Loucy (cell line): Measurements from ENCODE around the gene CNKSR1.

Source experiments
- H2AFZ ChIP-seq: fragments of 200-600 bp; sonication (generic); 2 replicates; pipeline ENCODE4 v1.6.0; 2016; ENCODE audit warnings: antibody characterized with exemption, mild to moderate bottlenecking, low read length, moderate library complexity
- H3F3A ChIP-seq: fragments of 200-600 bp; 2 replicates; pipeline ENCODE4 v1.6.0; 2016; ENCODE audit warnings: antibody characterized with exemption, low read depth, mild to moderate bottlenecking
- H3K27me3 ChIP-seq: fragments of 200-600 bp; sonication (generic); 2 replicates; pipeline ENCODE4 v1.6.1; 2014; ENCODE audit warnings: low read length, mild to moderate bottlenecking; ENCODE audit not compliant: insufficient read depth, poor library complexity, severe bottlenecking
- H3K36me3 ChIP-seq: fragments of 200-600 bp; sonication (generic); 2 replicates; pipeline ENCODE4 v1.6.1; 2016; ENCODE audit warnings: low read length; ENCODE audit not compliant: insufficient read depth
- H3K4me1 ChIP-seq: fragments of 200-600 bp; sonication (generic); 2 replicates; pipeline ENCODE4 v1.5.1; 2014; ENCODE audit warnings: low read length, mild to moderate bottlenecking; ENCODE audit not compliant: insufficient read depth, poor library complexity, severe bottlenecking
- H3K4me2 ChIP-seq: fragments of 200-600 bp; sonication (generic); 2 replicates; pipeline ENCODE4 v1.6.0; 2014; ENCODE audit warnings: antibody characterized with exemption, low read length, low read depth, mild to moderate bottlenecking; ENCODE audit not compliant: poor library complexity, severe bottlenecking
- H3K4me3 ChIP-seq: fragments of 200-600 bp; sonication (generic); 2 replicates; pipeline ENCODE4 v1.5.1; 2014; ENCODE audit warnings: low read length, mild to moderate bottlenecking, mixed read lengths; ENCODE audit not compliant: poor library complexity, severe bottlenecking
- H3K79me2 ChIP-seq: fragments of 200-600 bp; sonication (generic); 2 replicates; pipeline ENCODE4 v1.6.1; 2014; ENCODE audit warnings: low read length; ENCODE audit not compliant: insufficient read depth
- H3K9ac ChIP-seq: fragments of 200-600 bp; sonication (generic); 2 replicates; pipeline ENCODE4 v1.6.0; 2014; ENCODE audit warnings: mild to moderate bottlenecking, low read depth, low read length, moderate library complexity; ENCODE audit not compliant: poor library complexity, severe bottlenecking
- H3K9me2 ChIP-seq: fragments of 200-600 bp; sonication (generic); replicated peaks from 2 replicates; pipeline ENCODE4 v1.6.1; 2016; ENCODE audit warnings: low read depth, low read length, mixed read lengths
- H3K9me3 ChIP-seq: fragments of 200-600 bp; sonication (generic); 2 replicates; pipeline ENCODE4 v1.6.1; 2014; ENCODE audit warnings: mild to moderate bottlenecking, antibody characterized with exemption, low read length, low read depth; ENCODE audit not compliant: insufficient read depth
- H4K20me1 ChIP-seq: fragments of 200-600 bp; sonication (generic); 2 replicates; pipeline ENCODE4 v1.6.0; 2014; ENCODE audit warnings: antibody characterized with exemption, low read length, mild to moderate bottlenecking; ENCODE audit not compliant: insufficient read depth, poor library complexity, severe bottlenecking
- EZH2phosphoT487 ChIP-seq: fragments of 200-600 bp; IDR thresholded peaks from 2 replicates; pipeline ENCODE4 v1.6.1; 2018; ENCODE audit warnings: antibody characterized with exemption, mild to moderate bottlenecking, moderate library complexity, borderline replicate concordance
- TF ChIP-seq, protein P1 (sequence below): fragments of 200-600 bp; sonication (generic); conservative IDR thresholded peaks from 2 replicates; pipeline ENCODE4 v1.5.1; 2014; ENCODE audit warnings: mild to moderate bottlenecking, antibody characterized with exemption, low read length

The CNKSR1 gene

DNA sequence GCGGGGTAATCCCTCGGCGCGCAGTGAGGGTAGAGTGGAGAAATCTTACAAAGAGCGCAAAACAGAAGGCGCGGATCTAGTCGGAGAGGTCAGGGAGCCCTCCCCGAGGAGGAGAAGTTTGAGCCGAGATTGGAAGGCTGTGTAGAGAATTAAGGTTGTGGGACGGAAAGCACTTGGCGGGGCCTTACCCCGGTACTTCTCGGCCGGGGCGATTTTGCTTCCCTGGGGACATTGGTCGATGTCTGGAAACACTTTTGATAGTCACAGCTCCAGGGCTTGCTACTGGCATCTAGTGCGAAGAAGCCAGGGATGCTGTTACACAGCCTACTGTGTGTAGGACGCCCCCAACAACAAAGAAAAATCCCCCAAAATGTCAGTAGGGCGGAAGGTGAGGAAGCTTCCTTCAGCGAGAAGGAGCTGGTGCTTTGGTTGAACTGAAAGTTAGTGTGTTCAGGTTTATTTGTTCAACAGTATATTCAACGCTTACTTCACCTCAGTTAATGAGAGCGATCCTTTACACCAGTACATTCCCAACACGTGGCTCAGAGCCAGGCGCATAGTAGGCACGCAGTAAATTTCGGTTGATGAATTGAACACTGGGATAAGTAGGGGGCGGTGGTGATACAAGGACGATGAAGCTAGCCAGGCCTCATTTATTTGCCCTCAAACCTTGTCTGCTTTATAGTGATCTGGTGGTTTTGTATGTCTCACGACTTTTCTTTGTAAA, 57.5 kb downstream of the CNKSR1 start:
- peaks cover 58% of the 10 kb centered on the region for H3K79me2 ChIP-seq
- no peaks in the 10 kb centered on the region for H3K27me3 ChIP-seq
- H3K9me3 ChIP-seq = no peaks in the 10 kb centered on the region
- no peak for TF ChIP-seq EZH2phosphoT487
- TF ChIP-seq, protein P1, sequence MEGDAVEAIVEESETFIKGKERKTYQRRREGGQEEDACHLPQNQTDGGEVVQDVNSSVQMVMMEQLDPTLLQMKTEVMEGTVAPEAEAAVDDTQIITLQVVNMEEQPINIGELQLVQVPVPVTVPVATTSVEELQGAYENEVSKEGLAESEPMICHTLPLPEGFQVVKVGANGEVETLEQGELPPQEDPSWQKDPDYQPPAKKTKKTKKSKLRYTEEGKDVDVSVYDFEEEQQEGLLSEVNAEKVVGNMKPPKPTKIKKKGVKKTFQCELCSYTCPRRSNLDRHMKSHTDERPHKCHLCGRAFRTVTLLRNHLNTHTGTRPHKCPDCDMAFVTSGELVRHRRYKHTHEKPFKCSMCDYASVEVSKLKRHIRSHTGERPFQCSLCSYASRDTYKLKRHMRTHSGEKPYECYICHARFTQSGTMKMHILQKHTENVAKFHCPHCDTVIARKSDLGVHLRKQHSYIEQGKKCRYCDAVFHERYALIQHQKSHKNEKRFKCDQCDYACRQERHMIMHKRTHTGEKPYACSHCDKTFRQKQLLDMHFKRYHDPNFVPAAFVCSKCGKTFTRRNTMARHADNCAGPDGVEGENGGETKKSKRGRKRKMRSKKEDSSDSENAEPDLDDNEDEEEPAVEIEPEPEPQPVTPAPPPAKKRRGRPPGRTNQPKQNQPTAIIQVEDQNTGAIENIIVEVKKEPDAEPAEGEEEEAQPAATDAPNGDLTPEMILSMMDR = peak; percentile 41
- peak overlapping the region; percentile 90 for H3K9ac ChIP-seq
- peaks cover 36% of the 10 kb centered on the region for H3K4me1 ChIP-seq
- H3K4me2 ChIP-seq = peak overlapping the region; percentile 87
- peaks cover 51% of the 10 kb centered on the region for H4K20me1 ChIP-seq
- no peaks in the 10 kb centered on the region for H3K9me2 ChIP-seq
- peak overlapping the region; percentile 81 for H2AFZ ChIP-seq
- peak overlapping the region; percentile 96 for H3K4me3 ChIP-seq
- H3F3A ChIP-seq = no peaks in the 10 kb centered on the region
- H3K36me3 ChIP-seq = peaks cover 2% of the 10 kb centered on the region; the same call in 1 of the 2 replicates

DNA sequence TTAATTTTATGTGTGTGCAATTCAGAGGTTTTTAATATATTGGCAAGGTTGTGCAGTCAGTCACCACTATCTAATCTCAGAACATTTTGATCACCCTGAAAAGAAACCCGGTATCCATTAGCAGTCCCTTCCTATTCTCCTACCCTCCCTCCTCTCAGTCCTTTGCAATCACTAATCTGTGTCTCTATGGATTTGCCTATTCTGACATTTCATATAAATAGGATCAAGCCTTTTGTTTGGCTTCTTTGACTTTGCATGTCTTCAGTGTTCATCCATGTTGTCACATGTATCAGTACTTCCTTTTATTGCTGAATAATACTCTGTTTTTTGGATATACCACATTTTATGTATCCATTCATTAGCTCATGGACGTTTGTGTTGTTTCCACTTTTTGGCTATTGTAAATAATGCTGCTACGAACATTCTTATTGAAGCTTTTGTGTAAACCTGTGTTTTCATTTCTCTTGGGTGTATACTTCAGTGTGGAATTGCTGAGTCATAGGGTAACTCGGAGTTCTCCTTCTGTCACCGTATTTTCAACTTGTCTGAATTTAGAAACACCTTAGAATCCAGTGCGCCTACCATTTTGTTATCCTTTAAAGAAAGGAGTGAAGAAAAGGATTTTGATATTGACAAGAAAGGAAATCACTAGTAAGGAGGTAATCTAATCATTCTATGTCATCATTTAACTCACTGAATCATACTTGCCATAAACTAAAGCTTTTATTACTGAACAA, 60.1 kb downstream of the CNKSR1 start:
- peak overlapping the region; percentile 90 for H3K9ac ChIP-seq
- no peaks in the 10 kb centered on the region for H3K9me2 ChIP-seq
- H3K4me3 ChIP-seq = peak overlapping the region; percentile 96
- no peaks in the 10 kb centered on the region for H3K27me3 ChIP-seq
- H3K9me3 ChIP-seq = no peaks in the 10 kb centered on the region
- H3K4me2 ChIP-seq = peak overlapping the region; percentile 87
- TF ChIP-seq, protein P1 = no peak
- no peak for TF ChIP-seq EZH2phosphoT487
- H3K4me1 ChIP-seq = peaks cover 43% of the 10 kb centered on the region
- H3K36me3 ChIP-seq = peaks cover 18% of the 10 kb centered on the region; the same call in 1 of the 2 replicates
- peaks cover 65% of the 10 kb centered on the region for H4K20me1 ChIP-seq
- peaks cover 84% of the 10 kb centered on the region for H3K79me2 ChIP-seq
- no peaks in the 10 kb centered on the region for H3F3A ChIP-seq
- no peak overlapping the region for H2AFZ ChIP-seq
